A673 (cell line): ENCODE measurements around the gene PKIB. TPM values are rescaled to one million over a fixed set of nuclear protein-coding genes. Genes with fewer than 3 reads are reported as not detected.
A peak's percentile ranks its signal among the peaks of the same experiment; 100 is the strongest.

Source experiments
- Bru-seq: library from RNA; stranded (reverse); fragments of 400-500 nt; gene quantifications from one replicate; lab custom pipeline; 2021; lab: Mats Ljungman, UMichigan
- BruChase-seq, 2 experiments: library from RNA; stranded (reverse); fragments of 400-500 nt; gene quantifications; one replicate each; lab custom pipeline; 2021; lab: Mats Ljungman, UMichigan
- BruUV-seq: library from RNA; stranded (reverse); fragments of 400-500 nt; replicated peaks from 2 replicates; lab custom pipeline; 2021; lab: Mats Ljungman, UMichigan
- CTCF ChIA-PET: fragments of 300-600 bp; sonication (Branson Sonifier 250); formaldehyde crosslinking; loops from one replicate; lab custom pipeline; 2022; ENCODE audit warnings: antibody characterized with exemption; lab: Charles Lee
- POLR2A ChIA-PET: fragments of 300-600 bp; sonication (Branson Sonifier 250); formaldehyde crosslinking; loops from one replicate; lab custom pipeline; 2022; ENCODE audit warnings: antibody characterized with exemption; ENCODE audit not compliant: low non-redundant PET; lab: Charles Lee
- DNase-seq: peaks from one replicate; pipeline ENCODE4 v3.0.0-alpha.2; 2015; ENCODE audit warnings: low spot score
- H3K27ac ChIP-seq: fragments of 200-600 bp; sonication (generic); 2 replicates; pipeline ENCODE4 v1.5.1; 2016; ENCODE audit warnings: mixed run types, low read depth, mild to moderate bottlenecking, mixed read lengths, antibody characterized with exemption, low read length; ENCODE audit not compliant: poor library complexity, severe bottlenecking
- H3K27me3 ChIP-seq: fragments of 200-600 bp; sonication (generic); replicated peaks from 2 replicates; pipeline ENCODE4 v1.6.1; 2017; ENCODE audit warnings: mixed run types, low read depth, mild to moderate bottlenecking, mixed read lengths, antibody characterized with exemption, low read length; ENCODE audit not compliant: insufficient read depth, poor library complexity
- H3K36me3 ChIP-seq: fragments of 200-600 bp; sonication (generic); 2 replicates; pipeline ENCODE4 v1.6.1; 2016; ENCODE audit warnings: mixed run types, mild to moderate bottlenecking, mixed read lengths, antibody characterized with exemption, low read length; ENCODE audit not compliant: insufficient read depth, poor library complexity, severe bottlenecking
- H3K4me1 ChIP-seq: fragments of 200-600 bp; sonication (generic); 2 replicates; pipeline ENCODE4 v1.6.1; 2017; ENCODE audit warnings: mixed run types, mild to moderate bottlenecking, mixed read lengths, antibody characterized with exemption, low read length; ENCODE audit not compliant: insufficient read depth, poor library complexity, severe bottlenecking
- H3K4me3 ChIP-seq: fragments of 200-600 bp; sonication (generic); 2 replicates; pipeline ENCODE4 v1.5.1; 2016; ENCODE audit warnings: low read depth, mixed run types, mild to moderate bottlenecking, mixed read lengths, low read length; ENCODE audit not compliant: poor library complexity, severe bottlenecking
- H3K9me3 ChIP-seq: fragments of 200-600 bp; sonication (generic); 2 replicates; pipeline ENCODE4 v1.6.1; 2016; ENCODE audit warnings: mixed run types, low read depth, mild to moderate bottlenecking, mixed read lengths, antibody characterized with exemption, low read length; ENCODE audit not compliant: poor library complexity, severe bottlenecking
- EZH2 ChIP-seq: fragments of 200-600 bp; sonication (generic); IDR thresholded peaks from 2 replicates; pipeline ENCODE4 v1.6.1; 2017; ENCODE audit warnings: borderline replicate concordance, low read depth, mild to moderate bottlenecking, mixed read lengths, antibody characterized with exemption, low read length; ENCODE audit not compliant: poor library complexity, severe bottlenecking
- intact Hi-C: fragments of 100-400 bp; cut with micrococcal nuclease; formaldehyde crosslinking; loops from one replicate; pipeline ENCODE4 v1.10.0; 2022; ENCODE audit not compliant: unreplicated experiment
- long read RNA-seq: library from polyadenylated mRNA; stranded (forward); transcript quantifications from one replicate; pipeline ENCODE4 v2.0.0, GENCODE V29; 2022
- total RNA-seq: library from RNA; stranded (reverse); gene quantifications from 2 replicates; pipeline ENCODE4 v1.2.3, GENCODE V29; 2021
- TF ChIP-seq, protein P1 (sequence below): fragments of 300-800, 200-600 bp; sonication (generic); conservative IDR thresholded peaks from 2 replicates; pipeline ENCODE4 v1.5.1; 2017; ENCODE audit warnings: low read depth, mild to moderate bottlenecking, antibody characterized with exemption, low read length, moderate library complexity, mixed read lengths

PKIB gene, protein sequence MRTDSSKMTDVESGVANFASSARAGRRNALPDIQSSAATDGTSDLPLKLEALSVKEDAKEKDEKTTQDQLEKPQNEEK
- 10.4 and 11.5 TPM in 2 replicates for total RNA-seq
- percentile 48 among the genes with signal in this experiment for Bru-seq, nascent RNA
- BruChase-seq, experiment 1, labeled RNA remaining after a 2-hour chase = percentile 38 among the genes with signal in this experiment
- BruChase-seq, experiment 2, labeled RNA remaining after a 6-hour chase = percentile 33 among the genes with signal in this experiment
- long read RNA-seq, transcript PKIB-205 (5 exons, 1,398 nt) = major isoform, 22 of 29 reads
- long read RNA-seq, partial matches to known transcripts = 2 of 29 reads
- long read RNA-seq, other reads (novel, unspliced or antisense) = 4 of 29 reads

DNA sequence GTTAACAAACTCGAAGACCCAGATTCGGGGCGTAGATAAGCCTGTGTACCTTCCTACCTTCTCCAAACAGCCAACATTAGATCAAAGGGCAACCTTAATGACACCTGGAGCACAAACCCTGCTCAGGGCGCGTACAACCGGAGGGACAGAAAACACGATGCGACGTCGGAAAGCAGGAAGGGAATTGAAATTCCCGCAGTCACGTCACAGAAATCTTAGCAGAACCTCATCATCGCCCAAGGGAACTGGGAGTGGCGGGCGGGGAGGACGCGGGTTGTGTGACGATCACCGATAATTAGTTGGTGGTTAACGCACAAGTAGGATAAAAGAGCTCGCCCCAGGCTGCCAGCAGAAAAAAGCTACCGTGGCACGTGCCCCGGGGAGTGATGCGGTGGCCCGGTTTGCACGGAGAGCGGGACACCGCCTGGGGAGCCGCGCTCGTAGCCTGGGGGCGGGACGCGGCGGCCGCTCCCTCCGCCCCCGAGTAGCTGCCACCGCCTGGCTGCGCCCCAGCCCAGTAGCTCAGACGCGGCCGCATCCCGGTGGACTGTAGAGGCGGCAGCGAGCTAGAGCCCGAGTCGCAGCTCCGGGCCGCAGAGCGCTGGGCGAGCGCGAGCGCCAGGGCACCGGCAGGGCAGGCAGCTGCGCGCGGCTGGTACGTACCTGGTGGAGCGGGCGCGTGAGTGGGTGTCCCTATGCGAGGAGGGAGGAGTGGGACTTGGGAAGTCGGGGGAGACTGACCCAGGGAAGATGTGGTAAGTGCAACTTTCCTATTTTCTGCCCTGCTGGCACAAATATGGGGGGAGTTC lies at the start of gene PKIB:
PKIB (plus strand) TSS at position 525 of the 809 bp plus-strand sequence. CDS start 107,390 bp downstream, outside the sequence.
- ChIA-PET POLR2A (interaction anchor here (0.6 kb wide), 1 partner anchor 600 kb away, joined by 3 read pairs; no protein-coding TSS in a partner anchor), CTCF (interaction anchor here (1.0 kb wide), 1 partner anchor 229 kb away, joined by 3 read pairs; no protein-coding TSS in a partner anchor)
- intact Hi-C loops = loop anchor here (5.0 to 10.0 kb wide), 2 partner anchors 117 to 225 kb away; no protein-coding TSS in a partner anchor
- Histone ChIP-seq H3K4me1 (no peaks in the 10 kb centered on the region), H3K27me3 (no peaks in the 10 kb centered on the region), H3K27ac (peak within 1 kb of the TSS; percentile 3), H3K4me3 (peak within 1 kb of the TSS; percentile 68), H3K36me3 (no peaks in the 10 kb centered on the region), H3K9me3 (no peaks in the 10 kb centered on the region)
- no TSS peak for BruUV-seq
- no peak for TF ChIP-seq EZH2
- TF ChIP-seq, protein P1, sequence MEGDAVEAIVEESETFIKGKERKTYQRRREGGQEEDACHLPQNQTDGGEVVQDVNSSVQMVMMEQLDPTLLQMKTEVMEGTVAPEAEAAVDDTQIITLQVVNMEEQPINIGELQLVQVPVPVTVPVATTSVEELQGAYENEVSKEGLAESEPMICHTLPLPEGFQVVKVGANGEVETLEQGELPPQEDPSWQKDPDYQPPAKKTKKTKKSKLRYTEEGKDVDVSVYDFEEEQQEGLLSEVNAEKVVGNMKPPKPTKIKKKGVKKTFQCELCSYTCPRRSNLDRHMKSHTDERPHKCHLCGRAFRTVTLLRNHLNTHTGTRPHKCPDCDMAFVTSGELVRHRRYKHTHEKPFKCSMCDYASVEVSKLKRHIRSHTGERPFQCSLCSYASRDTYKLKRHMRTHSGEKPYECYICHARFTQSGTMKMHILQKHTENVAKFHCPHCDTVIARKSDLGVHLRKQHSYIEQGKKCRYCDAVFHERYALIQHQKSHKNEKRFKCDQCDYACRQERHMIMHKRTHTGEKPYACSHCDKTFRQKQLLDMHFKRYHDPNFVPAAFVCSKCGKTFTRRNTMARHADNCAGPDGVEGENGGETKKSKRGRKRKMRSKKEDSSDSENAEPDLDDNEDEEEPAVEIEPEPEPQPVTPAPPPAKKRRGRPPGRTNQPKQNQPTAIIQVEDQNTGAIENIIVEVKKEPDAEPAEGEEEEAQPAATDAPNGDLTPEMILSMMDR = peak; percentile 53
- peak; percentile 91 for DNase-seq

DNA sequence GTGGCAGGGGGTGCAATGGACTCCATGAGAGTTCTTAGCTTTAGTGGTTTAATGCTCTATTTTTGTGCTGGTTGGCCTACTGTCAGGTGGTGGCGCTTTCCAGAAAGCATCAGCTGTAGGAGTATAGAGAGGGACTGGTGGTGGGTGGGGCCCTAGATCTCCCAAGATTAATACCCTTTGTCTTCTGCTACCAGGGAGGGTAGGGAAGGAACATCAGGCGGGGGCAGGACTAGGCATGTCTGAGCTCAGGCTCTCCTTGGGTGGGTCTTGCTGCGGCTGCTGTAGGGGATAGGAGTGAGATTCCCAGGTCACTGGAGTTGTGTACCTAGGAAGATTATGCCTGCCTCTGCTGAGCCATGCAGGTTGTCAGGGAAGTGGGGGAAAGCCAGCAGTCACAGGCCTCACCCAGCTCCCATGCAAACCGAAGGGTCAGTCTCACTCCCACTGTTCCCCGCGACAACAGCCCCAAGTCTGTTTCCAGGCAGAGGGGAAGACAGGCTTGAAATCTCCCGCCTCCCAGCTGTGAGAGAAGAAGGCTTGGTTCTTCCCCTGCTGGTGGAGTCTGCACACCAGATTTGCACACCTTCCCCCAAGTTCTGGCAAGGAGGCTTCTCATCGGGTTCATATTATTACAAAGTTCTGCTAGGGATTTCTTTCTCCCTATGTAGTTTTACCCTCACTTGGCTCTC lies 46.7 kb upstream of the PKIB start:
- POLR2A ChIA-PET = no interaction called here
- H3K4me1 ChIP-seq = no peaks in the 10 kb centered on the region
- TF ChIP-seq, protein P1 = no peak
- no peak for TF ChIP-seq EZH2
- intact Hi-C loops = no loop called here
- no TSS peak for BruUV-seq
- H3K27me3 ChIP-seq = no peaks in the 10 kb centered on the region
- DNase-seq = no peak
- CTCF ChIA-PET = no interaction called here
- no peaks in the 10 kb centered on the region for H3K9me3 ChIP-seq
- no peak overlapping the region for H3K27ac ChIP-seq
- H3K4me3 ChIP-seq = no peak overlapping the region
- H3K36me3 ChIP-seq = no peaks in the 10 kb centered on the region

DNA sequence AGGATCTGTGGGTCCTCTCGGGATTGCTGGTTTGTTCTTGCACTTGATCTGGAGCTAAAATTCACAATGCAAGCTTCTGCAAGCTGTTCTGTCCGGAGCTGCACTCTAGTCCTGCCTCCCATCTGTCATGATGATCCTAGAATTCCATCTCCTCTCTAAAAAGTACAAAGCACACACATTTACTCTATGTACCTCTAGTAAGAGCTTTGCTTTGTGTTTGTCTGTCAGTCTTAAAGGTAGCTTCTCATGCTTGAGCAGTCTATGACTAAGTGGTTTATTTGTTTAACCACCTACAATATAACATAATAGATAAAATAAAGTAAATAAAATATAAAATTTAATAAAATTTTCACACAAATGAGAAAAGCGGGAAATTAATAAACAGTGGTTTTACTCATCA lies 46.0 kb upstream of the PKIB start:
- peaks cover 5% of the 10 kb centered on the region for H3K4me1 ChIP-seq
- no peak overlapping the region for H3K27ac ChIP-seq
- intact Hi-C loops = no loop called here
- TF ChIP-seq, protein P1 = no peak
- no peak for TF ChIP-seq EZH2
- no peak overlapping the region for H3K4me3 ChIP-seq
- ChIA-PET POLR2A (no interaction called here), CTCF (no interaction called here)
- H3K36me3 ChIP-seq = no peaks in the 10 kb centered on the region
- H3K9me3 ChIP-seq = no peaks in the 10 kb centered on the region
- H3K27me3 ChIP-seq = no peaks in the 10 kb centered on the region
- no peak for DNase-seq
- BruUV-seq = no TSS peak
